Measurements from ENCODE around the gene NHEJ1. TPM values are rescaled to one million over a fixed set of nuclear protein-coding genes. Genes with fewer than 3 reads are reported as not detected.

Gene NHEJ1
- total RNA-seq, 1 experiment from 2014 or later = 11.5 TPM

DNA sequence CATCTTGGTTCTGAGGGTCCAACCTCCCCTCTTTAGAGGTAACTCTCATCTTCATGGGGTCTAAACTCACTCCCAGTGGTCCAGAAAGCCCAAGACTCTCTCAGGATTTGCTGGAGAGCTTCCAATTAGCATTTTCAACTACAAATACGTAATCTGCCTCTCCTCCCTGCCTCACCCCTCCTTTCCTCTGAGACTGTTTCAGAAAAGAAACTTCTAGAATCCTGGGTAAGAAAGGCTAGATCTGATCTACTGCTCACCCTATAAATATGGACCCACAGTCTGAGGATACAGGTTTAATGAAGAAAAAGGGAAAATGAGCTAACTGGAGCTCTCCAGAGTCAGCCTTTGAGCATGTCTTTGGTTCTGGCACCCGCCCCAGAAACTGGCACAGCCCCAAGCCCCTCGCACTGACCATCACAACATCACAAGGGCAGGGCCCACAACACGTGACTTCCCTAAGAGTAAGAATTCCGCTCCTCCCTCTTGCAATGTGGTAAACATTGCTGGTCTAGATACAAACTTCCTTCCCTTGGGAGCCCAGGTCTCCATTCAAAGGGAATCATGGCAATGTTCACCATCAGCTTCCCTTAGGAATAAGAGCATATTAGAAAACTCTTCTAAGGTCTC lies 78.2 kb downstream of the NHEJ1 start:
- Mint-ChIP-seq H3K4me3 (ENCODE audit: unreplicated experiment) (no peak overlapping the region), H3K27ac (ENCODE audit: low read depth, unreplicated experiment) (no peak overlapping the region), H3K27me3 (ENCODE audit: insufficient read depth, unreplicated experiment) (no peaks in the 10 kb centered on the region), H3K36me3 (ENCODE audit: insufficient read depth, unreplicated experiment) (peaks cover 5% of the 10 kb centered on the region), H3K9me3 (ENCODE audit: unreplicated experiment) (no peaks in the 10 kb centered on the region), H3K4me1 (ENCODE audit: insufficient read depth, unreplicated experiment) (no peaks in the 10 kb centered on the region)
- no TSS peak for BruUV-seq (replicated peaks)
- ChIA-PET POLR2A (no interaction called here), CTCF (interaction anchor here (0.6 to 1.6 kb wide), 8 partner anchors 10 to 308 kb away, joined by 3 to 4 read pairs (median 3); no protein-coding TSS in a partner anchor)
- no peak for DNase-seq (ENCODE audit: unreplicated experiment)
- TF ChIP-seq, protein P1, sequence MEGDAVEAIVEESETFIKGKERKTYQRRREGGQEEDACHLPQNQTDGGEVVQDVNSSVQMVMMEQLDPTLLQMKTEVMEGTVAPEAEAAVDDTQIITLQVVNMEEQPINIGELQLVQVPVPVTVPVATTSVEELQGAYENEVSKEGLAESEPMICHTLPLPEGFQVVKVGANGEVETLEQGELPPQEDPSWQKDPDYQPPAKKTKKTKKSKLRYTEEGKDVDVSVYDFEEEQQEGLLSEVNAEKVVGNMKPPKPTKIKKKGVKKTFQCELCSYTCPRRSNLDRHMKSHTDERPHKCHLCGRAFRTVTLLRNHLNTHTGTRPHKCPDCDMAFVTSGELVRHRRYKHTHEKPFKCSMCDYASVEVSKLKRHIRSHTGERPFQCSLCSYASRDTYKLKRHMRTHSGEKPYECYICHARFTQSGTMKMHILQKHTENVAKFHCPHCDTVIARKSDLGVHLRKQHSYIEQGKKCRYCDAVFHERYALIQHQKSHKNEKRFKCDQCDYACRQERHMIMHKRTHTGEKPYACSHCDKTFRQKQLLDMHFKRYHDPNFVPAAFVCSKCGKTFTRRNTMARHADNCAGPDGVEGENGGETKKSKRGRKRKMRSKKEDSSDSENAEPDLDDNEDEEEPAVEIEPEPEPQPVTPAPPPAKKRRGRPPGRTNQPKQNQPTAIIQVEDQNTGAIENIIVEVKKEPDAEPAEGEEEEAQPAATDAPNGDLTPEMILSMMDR (IDR thresholded peaks at IDR 0.05; ENCODE audit: unreplicated experiment) = no peak
- intact Hi-C loops (cut with micrococcal nuclease) = no loop called here

DNA sequence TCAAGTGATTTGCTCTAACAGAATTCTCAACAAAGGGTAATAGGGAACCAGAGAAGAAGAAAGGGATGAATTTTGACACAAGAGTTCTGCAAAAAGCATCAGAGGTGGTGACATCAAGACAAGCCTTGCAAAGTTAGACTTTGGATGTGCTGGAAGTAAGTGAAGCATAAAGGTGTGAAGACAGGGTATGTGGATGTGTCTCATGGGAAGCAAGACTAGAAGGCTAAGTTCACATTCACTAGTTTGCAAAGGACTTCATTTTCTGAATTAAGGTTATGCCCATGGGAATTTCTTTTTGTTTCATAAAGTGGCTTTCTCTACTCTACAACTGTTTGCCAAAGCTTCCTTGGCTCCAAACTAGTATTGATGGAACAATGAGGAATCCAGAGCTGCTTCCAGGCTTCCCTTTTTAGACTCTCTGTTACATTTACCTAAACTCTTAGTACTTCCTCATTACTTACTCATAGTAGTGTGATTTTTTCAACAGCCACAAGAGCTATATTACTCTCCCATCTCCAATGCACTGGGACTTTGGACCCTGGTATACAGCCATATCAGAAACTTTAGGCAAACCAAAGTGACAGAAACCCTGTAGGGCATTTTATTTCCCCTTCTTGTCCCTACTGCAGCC lies 78.8 kb downstream of the NHEJ1 start:
- H3K27ac Mint-ChIP-seq (ENCODE audit: low read depth, unreplicated experiment) = no peak overlapping the region
- no TSS peak for BruUV-seq (replicated peaks)
- no peaks in the 10 kb centered on the region for H3K4me1 Mint-ChIP-seq (ENCODE audit: insufficient read depth, unreplicated experiment)
- DNase-seq (ENCODE audit: unreplicated experiment) = no peak
- H3K4me3 Mint-ChIP-seq (ENCODE audit: unreplicated experiment) = no peak overlapping the region
- TF ChIP-seq, protein P1 (IDR thresholded peaks at IDR 0.05; ENCODE audit: unreplicated experiment) = no peak
- H3K27me3 Mint-ChIP-seq (ENCODE audit: insufficient read depth, unreplicated experiment) = no peaks in the 10 kb centered on the region
- no peaks in the 10 kb centered on the region for H3K9me3 Mint-ChIP-seq (ENCODE audit: unreplicated experiment)
- POLR2A ChIA-PET = no interaction called here
- H3K36me3 Mint-ChIP-seq (ENCODE audit: insufficient read depth, unreplicated experiment) = no peaks in the 10 kb centered on the region
- CTCF ChIA-PET = interaction anchor here (0.6 to 1.9 kb wide), 7 partner anchors 10 to 307 kb away, joined by 3 to 7 read pairs (median 3); no protein-coding TSS in a partner anchor
- intact Hi-C loops (cut with micrococcal nuclease) = no loop called here

DNA sequence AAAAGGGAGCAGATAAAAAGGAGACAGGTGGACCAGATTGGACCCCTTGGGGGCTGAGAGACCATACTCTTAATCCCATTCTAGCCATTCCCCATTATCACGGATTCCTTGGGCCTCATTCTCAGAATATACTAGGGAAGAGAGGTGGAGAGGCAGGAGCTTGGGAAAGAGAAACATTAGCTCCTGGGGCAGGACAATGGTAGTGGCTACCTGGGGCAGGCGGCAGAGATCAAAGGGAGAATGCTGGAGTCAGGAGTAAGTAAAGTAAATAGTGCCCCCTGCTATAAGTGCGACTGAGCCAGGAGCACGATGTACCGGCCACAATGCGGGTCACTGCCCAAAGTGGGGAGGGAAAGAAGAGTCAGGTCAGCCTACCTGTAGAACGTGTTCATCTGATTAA lies 79.5 kb downstream of the NHEJ1 start:
- no TSS peak for BruUV-seq (replicated peaks)
- ChIA-PET POLR2A (no interaction called here), CTCF (interaction anchor here (1.0 to 2.1 kb wide), 6 partner anchors 22 to 101 kb away, joined by 5 to 9 read pairs (median 6); no protein-coding TSS in a partner anchor)
- Mint-ChIP-seq H3K36me3 (ENCODE audit: insufficient read depth, unreplicated experiment) (peaks cover 6% of the 10 kb centered on the region), H3K4me1 (ENCODE audit: insufficient read depth, unreplicated experiment) (no peaks in the 10 kb centered on the region), H3K4me3 (ENCODE audit: unreplicated experiment) (no peak overlapping the region), H3K27ac (ENCODE audit: low read depth, unreplicated experiment) (no peak overlapping the region), H3K9me3 (ENCODE audit: unreplicated experiment) (no peaks in the 10 kb centered on the region), H3K27me3 (ENCODE audit: insufficient read depth, unreplicated experiment) (no peaks in the 10 kb centered on the region)
- intact Hi-C loops (cut with micrococcal nuclease) = no loop called here
- TF ChIP-seq, protein P1 (IDR thresholded peaks at IDR 0.05; ENCODE audit: unreplicated experiment) = no peak
- no peak for DNase-seq (ENCODE audit: unreplicated experiment)

DNA sequence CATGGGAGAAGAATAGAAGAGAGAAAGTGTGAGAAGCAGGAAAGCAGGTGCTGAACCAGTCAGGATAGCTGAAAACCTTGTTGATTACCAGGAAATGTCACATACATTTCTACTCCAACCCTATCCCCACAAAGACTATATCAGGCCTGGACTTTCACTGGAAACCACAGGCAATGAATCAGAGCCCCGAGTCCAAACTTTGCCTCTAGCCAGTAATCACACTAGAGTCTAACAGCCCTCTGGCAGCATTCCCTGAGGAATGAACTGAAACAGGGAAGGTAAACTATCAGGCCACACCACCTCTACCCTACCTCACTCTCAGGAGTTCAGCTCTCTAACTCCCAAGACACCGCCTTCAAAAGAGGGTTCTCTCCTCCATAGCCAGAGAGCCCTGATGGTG lies 81.2 kb downstream of the NHEJ1 start:
- TF ChIP-seq, protein P1 (IDR thresholded peaks at IDR 0.05; ENCODE audit: unreplicated experiment) = no peak
- Mint-ChIP-seq H3K4me1 (ENCODE audit: insufficient read depth, unreplicated experiment) (no peaks in the 10 kb centered on the region), H3K4me3 (ENCODE audit: unreplicated experiment) (no peak overlapping the region), H3K27ac (ENCODE audit: low read depth, unreplicated experiment) (no peak overlapping the region), H3K27me3 (ENCODE audit: insufficient read depth, unreplicated experiment) (no peaks in the 10 kb centered on the region), H3K9me3 (ENCODE audit: unreplicated experiment) (no peaks in the 10 kb centered on the region), H3K36me3 (ENCODE audit: insufficient read depth, unreplicated experiment) (peaks cover 20% of the 10 kb centered on the region)
- DNase-seq (ENCODE audit: unreplicated experiment) = peak; percentile 8
- CTCF ChIA-PET = interaction anchor here (0.6 to 2.1 kb wide), 4 partner anchors 15 to 203 kb away, joined by 4 to 9 read pairs (median 4); no protein-coding TSS in a partner anchor
- POLR2A ChIA-PET = no interaction called here
- intact Hi-C loops (cut with micrococcal nuclease) = loop anchor here (5.0 kb wide), 1 partner anchor 38 kb away; no protein-coding TSS in a partner anchor
- no TSS peak for BruUV-seq (replicated peaks)
